Left colon (tissue), 2 donors: ENCODE results near the gene DEGS2. TPM values are rescaled to one million over a fixed set of nuclear protein-coding genes. Genes with fewer than 3 reads are reported as not detected.

ENCODE experiments used
- ATAC-seq: fragments of 200-7000 bp; cut with Tn5 transposase; one replicate; pipeline ENCODE4 v1.9.1; 2020; ENCODE audit warnings: mild to moderate bottlenecking, moderate library complexity
- DNase-seq, 2 donors: peaks; one replicate each; pipeline ENCODE4 v3.0.0-alpha.2; 2020
- intact Hi-C, 2 donors: fragments of 100-400 bp; cut with DNase I in 1 of 2; cut with micrococcal nuclease in 1 of 2; formaldehyde crosslinking; loops; one replicate each; pipeline versions ENCODE4 v1.11.2 to v1.14.0; 2022; cut with DNase I, micrococcal nuclease
- total RNA-seq, 2 donors: library from RNA; stranded (reverse); fragmentation: NEBNext Ultra II Directional; extraction: Animal tissue kit (Norgen Biotek cat#: 25700); gene quantifications; one replicate each; pipeline ENCODE4 v1.2.1, GENCODE V29; 2021
- donor health status: DM: no; HTN: no; CAD: no.
- donor health status: DM: yes; HTN: yes; CAD: no.

DEGS2 gene
- total RNA-seq, 2 donors from 2014 or later: 25.0 to 36.9 TPM

DNA sequence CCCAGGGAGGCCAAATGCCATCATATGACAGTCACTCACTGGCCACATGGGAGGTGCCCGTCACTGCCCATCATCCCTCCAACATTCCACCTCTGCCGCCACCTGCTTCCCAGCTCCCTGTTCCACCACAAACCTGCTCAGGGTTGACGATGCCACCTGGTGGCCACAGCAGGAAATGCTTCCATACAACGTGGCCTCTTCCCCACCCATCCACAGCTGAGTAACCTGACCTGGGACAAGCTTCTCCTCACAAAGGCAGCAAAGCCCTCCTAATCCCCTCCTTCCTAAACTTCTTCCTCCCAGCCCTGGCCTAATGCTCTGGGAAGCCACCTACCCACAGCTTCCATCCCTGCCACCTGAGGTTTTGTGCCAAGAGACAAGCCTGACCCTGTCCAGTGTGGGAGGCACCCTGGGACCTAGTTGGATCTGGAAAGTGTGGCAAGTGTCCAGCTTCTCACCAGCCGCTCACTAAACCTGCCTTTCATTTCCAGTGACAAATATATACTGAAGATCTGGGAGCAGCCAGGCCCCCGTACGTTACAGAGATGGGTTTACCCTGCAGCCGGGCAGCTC, 4.3 kb downstream of the DEGS2 start:
- peak; percentile 57 to 67 for DNase-seq
- intact Hi-C loops: no loop called here
- peak; percentile 26 for ATAC-seq

DNA sequence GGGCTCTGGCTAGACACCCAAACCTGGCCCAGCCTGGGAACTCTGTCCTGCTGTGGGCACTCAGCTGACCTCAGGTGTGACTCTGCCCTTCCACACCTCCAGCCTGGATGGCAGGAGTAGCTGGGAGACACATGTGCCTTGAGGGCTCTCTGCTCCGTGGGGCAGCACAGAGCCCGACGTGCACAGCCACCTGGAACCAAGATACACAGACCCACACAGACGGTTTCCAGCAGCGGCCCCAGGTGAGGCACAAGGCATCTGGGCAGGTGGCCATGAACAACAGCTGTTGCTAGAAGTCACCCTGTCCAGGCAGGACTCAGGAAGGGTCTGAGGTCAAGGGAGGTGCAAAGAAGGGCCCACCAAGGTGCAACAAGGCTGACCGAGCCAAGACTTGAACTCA, 5.9 kb downstream of the DEGS2 start:
- no peak for ATAC-seq
- intact Hi-C loops: no loop called here
- no peak for DNase-seq

DNA sequence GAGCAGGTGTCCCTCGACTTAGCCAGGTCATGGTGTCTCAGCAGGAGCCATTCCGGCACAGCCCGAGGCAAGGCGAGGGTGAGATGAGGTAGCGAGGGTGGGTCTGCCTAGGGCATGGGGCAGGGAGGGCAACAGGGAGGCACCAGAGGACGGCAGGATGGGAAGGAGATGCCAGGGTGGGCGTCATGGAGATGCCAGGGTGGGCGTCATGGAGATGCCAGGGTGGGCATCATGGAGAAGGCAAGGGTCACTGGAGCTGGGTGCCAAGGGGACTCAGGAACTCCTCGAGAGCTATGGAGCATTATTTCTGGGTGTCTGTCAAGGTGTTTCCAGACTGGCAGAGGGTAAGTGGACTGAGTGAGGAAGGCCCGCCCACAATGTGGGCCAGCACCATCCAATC, 7.4 kb downstream of the DEGS2 start:
- intact Hi-C loops: no loop called here
- ATAC-seq (no peak), DNase-seq (no peak)

DNA sequence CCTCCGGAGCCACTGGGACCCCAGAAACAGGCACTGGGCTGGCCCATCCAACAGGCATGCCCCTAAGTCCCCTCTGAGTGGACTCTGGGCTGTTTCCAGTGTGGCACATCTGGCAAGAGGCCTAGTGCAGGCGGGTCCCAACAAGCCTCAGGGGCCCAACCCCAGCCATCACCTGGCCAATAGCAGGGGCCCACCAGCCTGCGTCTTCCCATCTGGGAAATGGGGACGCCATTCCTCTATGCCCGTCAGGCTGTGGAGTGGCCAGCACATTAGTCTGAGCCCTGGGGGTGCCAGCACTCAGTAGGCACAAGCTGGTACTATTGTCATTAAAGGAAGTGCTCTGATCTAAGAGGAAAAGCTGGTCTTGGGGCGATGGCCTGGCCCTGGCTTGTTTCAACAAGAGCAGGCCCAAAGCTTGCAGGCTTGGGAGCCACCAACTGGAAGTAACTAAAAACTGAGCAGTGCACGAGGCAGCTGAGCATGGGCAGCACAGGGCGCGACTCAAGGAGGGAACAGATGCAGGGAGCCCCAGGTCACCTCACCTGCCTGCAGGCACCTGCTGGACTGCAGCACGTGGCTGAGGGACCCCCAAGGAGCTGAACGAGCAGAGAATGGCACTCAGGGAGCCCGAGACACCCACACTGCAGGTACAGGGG, 8.4 kb downstream of the DEGS2 start:
- DNase-seq: peak in 1 of 2 donors; percentile 51

DNA sequence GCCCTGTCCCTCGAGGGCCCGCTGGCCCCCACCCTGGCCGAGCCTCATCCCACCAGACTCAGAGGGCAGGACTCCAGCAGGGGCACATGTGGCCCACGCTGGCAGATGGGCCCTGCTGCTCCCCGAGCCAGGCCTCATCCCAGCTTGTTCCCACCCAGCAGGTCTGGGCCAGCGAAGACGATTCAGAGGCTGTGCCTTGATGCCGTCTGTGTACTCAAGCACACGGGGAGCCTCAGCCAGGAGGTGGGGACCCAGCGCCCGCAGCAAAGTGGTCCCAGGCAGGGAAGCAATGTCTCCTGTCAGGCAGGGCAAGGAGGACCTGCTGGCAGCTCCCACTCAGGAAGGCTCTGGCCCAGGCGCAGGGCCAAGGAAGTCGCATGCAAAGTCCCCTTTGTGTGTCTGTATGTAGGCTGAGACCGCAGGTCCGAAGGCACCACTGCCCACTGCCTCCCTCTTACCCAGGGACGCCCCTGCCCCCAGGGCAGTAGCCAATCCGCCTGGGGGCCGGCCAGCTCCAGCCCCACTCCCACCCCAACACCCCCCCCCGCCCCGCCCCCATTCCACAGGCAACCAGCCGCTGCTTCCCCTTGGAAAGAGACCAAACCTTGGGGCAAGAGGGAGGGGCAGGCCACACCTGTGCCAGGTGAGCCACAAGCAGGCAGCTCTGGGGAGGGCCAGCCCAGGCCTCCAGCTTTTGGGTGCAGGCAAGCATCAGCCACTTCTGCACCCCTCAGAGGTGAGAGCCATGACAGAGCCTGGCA, 9.4 kb downstream of the DEGS2 start:
- ATAC-seq: peak; percentile 60
- peak; percentile 75 to 88 for DNase-seq
- intact Hi-C loops: no loop called here

More for the DNA sequence above, 8.4 kb downstream of the DEGS2 start:
- peak; percentile 11 for ATAC-seq
- intact Hi-C loops: no loop called here

DNA sequence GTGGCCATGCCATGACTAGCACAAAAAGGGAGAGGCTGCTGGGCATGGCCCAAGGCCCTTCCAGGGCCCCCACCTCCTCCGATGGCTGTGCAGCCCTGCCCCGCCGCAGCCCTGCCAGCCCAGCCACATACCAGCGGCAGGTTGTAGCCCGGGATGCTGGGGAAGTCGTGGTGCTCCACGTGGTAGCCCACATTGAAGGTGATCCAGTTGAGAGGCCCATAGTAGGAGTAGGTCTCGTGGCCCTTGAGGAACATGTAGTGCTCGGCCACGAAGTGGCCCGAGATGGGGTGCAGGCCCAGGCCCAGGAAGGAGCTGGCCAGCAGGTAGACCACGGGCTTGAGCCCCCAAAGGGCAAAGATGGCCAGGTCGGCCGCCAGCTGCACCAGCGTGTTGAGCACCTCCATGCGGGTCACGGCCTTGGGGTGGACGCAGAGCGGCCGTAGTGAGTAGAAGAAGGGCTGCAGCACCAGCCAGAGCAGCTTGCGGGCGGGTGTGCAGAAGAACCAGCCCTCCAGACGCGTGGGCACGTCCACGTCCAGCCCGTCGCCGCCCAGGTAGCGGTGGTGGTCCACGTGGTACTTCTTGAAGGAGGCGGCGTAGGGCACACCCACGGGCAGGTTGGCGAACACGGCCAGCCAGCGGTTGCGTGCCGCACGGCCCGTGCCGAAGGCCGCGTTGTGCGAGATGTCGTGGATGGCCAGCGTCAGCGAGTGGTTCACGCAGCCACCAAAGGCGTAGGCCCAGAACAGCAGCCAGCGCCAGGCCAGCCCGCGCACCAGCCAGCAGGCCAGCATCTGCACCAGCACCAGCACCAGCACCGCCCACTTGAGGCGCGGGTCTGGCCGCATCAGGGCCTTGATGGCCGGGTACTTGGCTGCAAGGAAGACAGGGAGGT, 10.4 kb downstream of the DEGS2 start:
- DNase-seq: no peak
- no peak for ATAC-seq
- intact Hi-C loops: no loop called here

DNA sequence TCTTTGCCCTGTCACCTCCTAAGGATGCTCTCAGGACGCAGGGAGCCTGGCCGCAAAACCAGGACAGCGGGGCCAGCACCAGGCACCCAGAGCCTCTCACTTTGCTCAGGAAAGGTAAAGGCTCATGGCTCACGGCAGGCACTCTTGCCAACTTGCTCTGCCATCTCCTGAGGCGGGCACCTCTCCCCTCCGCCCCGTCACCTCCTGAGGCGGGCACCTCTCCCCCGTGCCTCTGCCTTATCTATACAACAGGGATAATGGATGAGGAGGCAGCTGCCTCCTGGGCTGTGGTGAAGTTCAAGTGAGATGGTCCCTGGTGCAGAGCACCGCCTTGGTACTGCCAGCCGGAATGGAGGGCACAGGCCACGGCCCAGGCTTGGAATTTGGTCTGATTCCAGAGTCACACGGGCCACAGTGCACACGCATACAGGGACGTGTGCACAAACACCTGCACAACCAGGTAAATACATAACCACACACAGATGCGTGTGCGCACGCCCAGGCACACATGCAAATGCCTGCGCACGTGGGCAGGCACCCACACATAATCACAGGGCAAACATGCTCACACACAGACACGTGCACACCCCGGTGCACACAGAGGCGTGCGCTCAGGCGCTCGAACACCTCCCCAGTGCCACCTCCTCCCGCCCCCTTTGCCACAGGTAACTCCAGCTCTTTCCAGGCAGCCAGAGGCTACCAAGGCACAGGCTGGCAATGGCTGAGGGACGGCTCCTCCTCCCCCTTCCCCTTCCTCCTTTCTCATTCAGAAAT, 11.6 kb downstream of the DEGS2 start:
- ATAC-seq (peak; percentile 2), DNase-seq (peak in 1 of 2 donors; percentile 51)
- intact Hi-C loops: no loop called here

DNA sequence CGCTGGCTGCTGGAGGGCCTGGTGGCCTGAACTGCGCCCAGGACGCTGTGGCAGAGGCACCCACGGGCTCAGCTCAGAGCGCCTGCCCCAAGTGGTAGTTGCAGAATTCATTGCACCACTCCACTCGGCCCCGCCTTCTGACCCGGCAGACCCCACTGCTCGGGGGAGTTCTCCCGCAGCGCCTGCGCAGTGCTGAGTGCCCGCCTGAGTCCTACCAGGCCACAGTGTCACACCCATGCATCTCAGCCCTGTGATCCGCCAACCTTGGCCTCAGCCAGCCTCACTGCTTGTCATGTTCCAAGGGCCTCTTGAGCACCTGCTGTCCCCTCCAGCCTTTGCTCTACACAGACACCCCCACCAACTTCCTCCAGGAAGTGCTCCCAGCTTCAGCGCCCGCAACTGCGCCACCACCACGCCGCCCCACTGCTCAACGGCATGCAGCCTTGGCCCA, 12.2 kb downstream of the DEGS2 start:
- intact Hi-C loops: no loop called here
- ATAC-seq (no peak), DNase-seq (peak; percentile 48 to 53)

DNA sequence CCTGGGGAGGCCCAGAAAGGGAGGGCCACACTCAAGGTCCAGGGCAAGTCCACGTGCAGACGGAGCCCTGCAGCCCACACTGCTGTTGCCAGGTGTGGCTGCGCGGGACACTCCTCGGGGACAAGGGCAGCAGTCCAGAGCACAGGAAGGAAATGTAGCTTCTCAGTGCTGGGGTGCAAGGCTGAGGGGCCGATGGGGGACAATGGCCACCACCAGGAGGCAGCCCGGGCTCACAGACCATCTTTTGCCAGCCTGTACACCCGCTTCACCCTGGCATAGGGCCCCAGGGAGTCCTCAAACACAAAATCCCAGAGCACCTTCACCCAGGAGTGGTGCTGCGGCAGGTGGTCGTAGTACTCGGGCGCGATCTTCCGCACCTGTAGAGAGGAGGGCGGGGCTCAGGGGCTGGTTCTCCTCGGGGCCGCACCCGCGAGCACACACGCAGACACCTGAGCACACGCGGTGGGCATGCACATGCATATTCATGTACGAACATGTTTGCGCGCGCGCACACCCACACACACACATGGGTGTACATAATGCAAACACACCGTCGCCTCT, 12.8 kb downstream of the DEGS2 start:
- DNase-seq (peak; percentile 68 to 73), ATAC-seq (peak; percentile 45)
- intact Hi-C loops: no loop called here

DNA sequence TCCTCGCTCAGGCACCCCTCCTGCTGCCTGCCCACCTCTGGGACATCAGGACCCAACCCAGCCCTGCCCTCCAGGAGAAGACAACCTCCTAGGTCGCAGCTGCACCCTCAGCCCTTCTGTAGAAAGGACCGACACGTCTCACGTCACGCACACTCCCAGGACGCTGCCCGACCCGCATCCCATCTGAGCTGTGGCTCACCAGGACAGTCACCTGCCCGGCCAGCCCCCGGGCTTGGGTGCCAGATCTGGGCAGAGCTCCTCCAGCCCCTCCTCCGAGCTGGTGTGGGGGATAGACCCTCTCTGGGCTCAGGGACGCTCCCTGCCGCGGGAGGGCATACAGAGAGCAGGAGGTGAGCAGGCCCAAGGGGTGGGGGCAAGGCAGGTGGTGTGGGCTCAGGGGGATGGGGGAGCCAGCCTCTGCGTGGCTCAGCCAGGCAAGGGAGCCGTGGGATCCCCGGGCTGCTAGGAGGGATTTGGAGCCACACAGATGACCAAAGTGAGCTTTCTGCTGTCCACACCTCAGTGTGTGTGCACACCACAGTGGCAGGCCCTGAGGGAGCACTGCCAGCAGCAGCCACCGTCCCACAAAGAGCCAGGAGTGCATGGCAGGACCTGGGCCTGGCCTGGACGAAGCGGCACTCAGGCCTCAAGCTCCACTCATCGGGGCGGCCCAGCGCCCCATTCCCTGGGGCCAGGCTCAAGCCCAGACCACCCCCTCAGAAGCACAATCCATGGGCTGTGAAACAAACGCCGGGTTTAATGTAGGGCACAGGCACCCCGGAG, 13.6 kb downstream of the DEGS2 start:
- ATAC-seq (peak; percentile 12), DNase-seq (peak in 1 of 2 donors; percentile 47)
- intact Hi-C loops: no loop called here

DNA sequence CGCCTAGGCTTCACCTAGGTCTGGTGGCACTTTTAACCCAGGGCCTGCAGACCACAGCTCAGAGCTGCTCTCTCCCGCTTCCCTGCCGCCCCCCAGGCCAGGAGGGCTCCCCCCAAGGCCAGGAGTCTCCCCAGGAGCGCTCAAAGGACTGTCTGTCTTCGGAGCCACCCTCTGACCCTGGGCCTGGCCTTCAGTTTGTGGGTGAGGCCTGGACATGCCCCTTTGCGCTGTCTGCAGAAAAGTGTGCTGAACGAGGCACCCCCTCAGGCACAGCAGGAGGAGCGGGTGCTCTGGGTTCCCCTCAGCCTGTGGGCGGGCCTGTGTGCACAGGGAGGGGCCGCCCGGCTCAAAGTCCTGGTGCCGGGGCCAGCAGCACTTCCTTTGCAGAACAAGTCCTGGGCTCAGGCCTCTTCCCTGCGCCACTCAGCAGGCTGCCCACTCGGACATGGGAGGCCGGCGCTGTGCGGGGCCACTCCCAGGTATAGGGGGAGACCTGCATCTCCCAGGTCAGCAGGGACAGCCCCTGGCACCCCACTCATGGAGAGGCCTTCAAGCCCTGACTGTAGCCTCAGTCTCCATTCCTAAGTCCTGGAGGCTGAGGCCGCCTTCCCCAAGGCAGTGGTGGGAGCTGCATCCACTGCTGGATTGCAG, 14.3 kb downstream of the DEGS2 start:
- intact Hi-C loops: no loop called here
- ATAC-seq (peak; percentile 73), DNase-seq (peak; percentile 85 to 88)

DNA sequence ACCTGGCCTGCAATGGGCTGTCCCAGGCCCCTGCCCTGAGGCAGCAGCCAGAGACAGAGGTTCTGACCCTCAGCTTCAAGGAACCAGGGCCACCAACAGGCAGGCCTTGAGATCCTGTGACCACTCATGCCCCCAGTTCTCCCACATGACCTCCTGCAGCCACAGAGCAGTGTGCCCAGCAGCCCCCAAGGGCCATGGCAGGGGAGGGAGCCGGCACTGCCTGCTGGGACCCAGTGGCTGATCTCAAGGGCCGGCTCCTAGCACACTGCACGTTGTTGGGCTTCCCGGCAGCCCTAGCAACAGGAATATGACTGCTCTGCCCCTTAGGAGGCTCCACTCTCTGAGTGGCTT, 14.8 kb downstream of the DEGS2 start:
- DNase-seq (no peak), ATAC-seq (peak; percentile 6)
- intact Hi-C loops: no loop called here

DNA sequence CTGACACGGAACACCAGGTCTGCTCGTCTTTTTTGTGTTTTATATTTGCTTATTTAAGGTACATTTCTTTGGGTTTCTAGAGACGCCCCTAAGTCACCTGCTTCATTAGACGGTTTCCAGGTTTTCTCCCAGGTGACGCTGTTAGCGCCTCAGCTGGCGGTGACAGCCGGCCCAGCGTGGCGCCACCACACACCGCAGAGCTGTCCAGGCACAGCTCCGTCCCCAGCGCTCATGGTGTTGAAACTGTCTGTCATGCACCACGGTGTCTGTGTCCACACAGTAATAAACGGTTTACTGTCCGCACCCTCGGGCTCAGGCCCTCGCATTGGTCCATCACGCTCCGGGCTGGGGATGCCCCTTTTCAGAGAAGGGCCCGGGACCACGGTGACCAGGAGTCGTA, 15.5 kb downstream of the DEGS2 start:
- intact Hi-C loops: no loop called here
- ATAC-seq (no peak), DNase-seq (no peak)

DNA sequence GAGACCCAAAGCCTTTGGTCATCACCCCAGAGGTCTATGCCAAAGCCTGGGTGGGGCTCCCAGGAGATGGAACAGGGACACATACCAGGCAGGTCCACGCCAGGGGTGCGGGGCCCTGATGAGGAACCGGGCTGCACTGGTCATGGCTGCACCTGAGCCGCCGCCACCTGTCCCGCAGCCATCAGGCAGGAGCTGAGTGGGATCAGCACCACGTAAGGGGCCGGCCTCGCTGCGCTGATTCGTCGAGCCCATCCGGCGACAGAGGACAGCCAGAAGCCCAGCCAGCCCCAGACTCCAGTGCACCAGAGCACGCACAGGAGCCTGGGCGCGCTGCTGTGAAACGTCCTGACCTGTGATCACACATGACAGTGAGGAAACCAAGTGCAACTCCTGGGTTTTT, 15.9 kb downstream of the DEGS2 start:
- intact Hi-C loops: no loop called here
- ATAC-seq (no peak), DNase-seq (no peak)

DNA sequence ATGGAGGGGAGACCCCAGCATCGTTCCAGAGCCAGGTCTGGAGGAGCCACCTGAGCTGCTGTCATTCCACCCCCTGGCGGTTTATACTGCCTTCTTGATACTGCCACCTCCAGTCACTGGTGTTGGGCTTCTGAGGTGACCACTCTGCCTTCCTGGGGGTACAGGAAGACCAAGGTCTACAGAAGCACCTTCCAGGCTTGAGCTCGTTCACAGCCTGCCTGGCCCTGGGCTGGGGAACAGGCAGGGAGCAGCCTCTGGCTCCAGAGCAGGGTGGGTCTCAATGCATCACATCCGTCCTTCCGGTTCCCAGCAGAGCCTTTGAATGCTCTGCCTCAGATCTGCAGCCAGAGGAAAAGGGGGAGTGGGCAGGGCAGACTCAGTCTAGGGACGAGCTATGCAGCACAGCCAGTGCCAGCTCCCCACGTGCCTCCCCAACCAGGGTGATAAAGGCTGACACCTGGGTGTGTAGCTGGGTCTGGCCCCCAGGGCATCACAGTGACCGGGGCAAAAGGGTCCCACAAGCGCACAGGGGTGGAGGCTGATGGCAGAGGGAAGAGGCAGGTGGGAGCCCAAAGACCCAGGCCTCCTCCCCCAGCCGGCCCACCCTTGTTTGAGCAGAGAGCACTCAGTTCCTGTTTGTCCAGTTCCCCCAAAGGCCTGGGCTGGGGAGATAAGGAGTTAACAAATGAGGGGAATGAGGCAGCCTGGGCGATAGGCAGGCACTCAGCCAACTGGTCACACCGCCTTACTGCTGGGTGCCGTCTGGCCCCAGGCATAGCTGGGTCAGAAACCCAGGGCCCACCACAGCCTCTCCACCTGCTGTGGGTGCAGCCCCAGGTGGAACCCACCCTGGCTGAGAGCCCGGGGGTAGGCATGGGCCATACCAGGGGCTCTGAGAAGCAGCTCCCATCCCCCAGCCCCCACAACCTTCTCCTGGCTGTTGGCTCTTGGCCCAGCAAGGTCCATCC, 17.1 kb downstream of the DEGS2 start:
- DNase-seq (peak; percentile 81 to 86), ATAC-seq (peak; percentile 45)

DNA sequence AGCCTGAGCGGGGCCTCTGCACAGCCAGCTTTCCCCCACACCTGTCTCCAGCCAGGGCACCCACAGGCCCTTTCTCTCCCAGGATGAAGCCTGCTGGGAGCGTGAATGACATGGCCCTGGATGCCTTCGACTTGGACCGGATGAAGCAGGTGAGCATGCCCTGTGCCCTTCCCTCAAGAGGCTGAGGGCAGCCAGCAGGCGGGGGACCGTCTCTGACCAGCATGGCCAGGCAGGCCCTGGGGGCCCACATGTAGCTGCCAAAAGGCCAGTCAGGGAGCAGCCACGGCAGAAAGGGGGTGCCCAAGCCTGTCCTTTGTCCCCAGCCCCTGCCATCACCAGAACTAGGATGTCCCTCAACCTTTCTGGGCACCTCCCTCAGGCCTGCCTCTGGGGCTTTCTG, 18.3 kb downstream of the DEGS2 start:
- ATAC-seq (no peak), DNase-seq (no peak)
- intact Hi-C loops: no loop called here

More for the DNA sequence above, 17.1 kb downstream of the DEGS2 start:
- intact Hi-C loops: no loop called here
